ENCODE data around the gene PLAA.

DNA sequence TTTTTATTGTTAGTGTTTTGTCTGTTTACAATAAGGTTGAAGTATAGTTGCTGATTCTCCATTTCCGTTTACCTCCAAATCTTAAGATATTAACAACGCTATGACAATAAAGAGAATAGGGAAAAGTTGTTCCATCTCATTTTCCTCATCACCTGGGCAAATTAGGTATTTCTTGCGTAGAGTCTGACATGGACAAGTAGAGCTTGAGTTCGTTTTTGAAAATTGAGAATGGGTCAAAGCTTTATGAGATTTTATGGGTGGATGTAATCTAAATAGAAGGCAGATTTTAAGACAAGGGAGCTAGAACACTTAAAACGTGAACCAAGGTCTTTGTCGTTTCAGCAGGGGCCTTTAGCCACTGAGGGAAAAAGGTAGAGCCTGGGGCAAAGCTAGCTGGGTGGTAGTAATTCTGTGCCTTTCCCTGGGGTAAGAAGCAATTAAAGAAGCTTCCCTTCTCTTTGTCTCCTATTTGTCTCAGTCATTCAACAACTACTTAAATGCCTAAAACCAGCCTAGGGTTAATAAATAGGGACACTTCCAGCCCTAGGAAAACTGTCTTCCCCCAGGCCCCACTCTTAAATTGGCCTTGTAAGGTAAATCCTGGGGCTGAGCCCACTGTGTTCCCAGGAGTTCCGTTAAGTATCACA is 53.9 kb downstream of the PLAA start:
- TF ChIP-seq, protein P1, sequence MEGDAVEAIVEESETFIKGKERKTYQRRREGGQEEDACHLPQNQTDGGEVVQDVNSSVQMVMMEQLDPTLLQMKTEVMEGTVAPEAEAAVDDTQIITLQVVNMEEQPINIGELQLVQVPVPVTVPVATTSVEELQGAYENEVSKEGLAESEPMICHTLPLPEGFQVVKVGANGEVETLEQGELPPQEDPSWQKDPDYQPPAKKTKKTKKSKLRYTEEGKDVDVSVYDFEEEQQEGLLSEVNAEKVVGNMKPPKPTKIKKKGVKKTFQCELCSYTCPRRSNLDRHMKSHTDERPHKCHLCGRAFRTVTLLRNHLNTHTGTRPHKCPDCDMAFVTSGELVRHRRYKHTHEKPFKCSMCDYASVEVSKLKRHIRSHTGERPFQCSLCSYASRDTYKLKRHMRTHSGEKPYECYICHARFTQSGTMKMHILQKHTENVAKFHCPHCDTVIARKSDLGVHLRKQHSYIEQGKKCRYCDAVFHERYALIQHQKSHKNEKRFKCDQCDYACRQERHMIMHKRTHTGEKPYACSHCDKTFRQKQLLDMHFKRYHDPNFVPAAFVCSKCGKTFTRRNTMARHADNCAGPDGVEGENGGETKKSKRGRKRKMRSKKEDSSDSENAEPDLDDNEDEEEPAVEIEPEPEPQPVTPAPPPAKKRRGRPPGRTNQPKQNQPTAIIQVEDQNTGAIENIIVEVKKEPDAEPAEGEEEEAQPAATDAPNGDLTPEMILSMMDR (conservative IDR thresholded peaks at IDR 0.05), result no peak
- TF ChIP-seq EZH2 (IDR thresholded peaks at IDR 0.05; ENCODE audit: low read depth), result no peak
